Left lobe of liver (tissue), 2 donors: ENCODE results near the gene HIPK2. TPM values are rescaled to one million over a fixed set of nuclear protein-coding genes. Genes with fewer than 3 reads are reported as not detected.
A peak's percentile ranks its signal among the peaks of the same experiment; 100 is the strongest.

Source experiments
- ATAC-seq: fragments of 200-7000 bp; cut with Tn5 transposase; one replicate; pipeline ENCODE4 v1.9.1; 2020; ENCODE audit warnings: mild to moderate bottlenecking, moderate library complexity
- DNase-seq: peaks from one replicate; pipeline ENCODE4 v3.0.0-alpha.2; 2020; ENCODE audit warnings: low spot score
- total RNA-seq: library from RNA; stranded (reverse); gene quantifications from one replicate; pipeline ENCODE4 v1.2.1, GENCODE V29; 2021
- donor health status: DM: no; HTN: no; CAD: no; lungs with moderate emphysema.
- donor health status: DM: no; HTN: yes; CAD: no.

Gene HIPK2
- total RNA-seq, 1 donor from 2014 or later = 63.7 TPM

DNA sequence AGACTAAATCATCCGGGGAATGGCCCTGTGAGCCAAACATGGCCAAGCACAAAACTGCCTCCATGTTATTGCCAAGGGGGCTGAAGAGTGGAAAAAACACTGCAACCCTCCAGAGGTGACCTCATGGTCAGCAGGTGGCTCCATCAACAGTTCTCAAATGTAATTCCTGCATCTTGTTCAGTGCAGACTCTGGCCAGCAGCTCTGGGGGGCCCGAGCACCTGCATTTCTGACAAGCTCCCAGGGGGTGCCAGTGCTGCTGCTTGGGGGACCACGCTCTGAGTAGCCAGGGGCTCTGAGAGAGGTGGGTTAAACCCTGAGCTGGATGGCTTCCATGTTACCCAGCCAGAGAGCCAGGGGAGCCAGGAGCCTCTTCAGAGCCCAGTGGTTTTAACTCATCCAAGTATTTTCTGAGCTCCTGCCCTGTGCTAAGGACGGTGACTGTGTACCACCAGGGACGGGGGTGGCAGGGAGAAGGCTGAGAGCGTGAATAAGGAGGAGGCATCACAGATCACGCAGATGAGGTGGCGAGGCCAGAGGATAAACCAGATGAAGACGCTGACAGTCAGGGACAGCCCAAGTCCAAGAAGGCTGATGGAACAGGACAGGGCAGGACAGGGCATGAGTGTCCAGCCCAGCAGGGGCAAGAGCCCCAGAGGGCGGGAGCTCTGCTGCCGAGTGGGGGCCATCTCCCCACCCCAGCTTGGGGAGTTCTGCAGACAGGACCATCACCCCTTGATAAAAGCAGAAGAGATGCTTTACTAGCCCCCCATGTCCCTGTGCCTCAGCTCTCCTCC lies 201.4 kb downstream of the HIPK2 start:
- DNase-seq = peak; percentile 33
- no peak for ATAC-seq

GRCh38 chr7:139575338-139575680 lies 202.5 kb downstream of the HIPK2 start:
- peak; percentile 28 for DNase-seq
- ATAC-seq = no peak

GRCh38 chr7:139574618-139575337 lies 203.0 kb downstream of the HIPK2 start:
- ATAC-seq = no peak
- no peak for DNase-seq

GRCh38 chr7:139573871-139574270 lies 203.9 kb downstream of the HIPK2 start:
- DNase-seq (no peak), ATAC-seq (no peak)

GRCh38 chr7:139572704-139573385 lies 205.0 kb downstream of the HIPK2 start:
- DNase-seq (no peak), ATAC-seq (no peak)

- no peak for DNase-seq
- ATAC-seq = no peak
Observed at GRCh38 chr7:139572071-139572470, 205.7 kb downstream of the HIPK2 start.

- DNase-seq (no peak), ATAC-seq (no peak)
Observed at GRCh38 chr7:139571651-139572050, 206.1 kb downstream of the HIPK2 start.

DNA sequence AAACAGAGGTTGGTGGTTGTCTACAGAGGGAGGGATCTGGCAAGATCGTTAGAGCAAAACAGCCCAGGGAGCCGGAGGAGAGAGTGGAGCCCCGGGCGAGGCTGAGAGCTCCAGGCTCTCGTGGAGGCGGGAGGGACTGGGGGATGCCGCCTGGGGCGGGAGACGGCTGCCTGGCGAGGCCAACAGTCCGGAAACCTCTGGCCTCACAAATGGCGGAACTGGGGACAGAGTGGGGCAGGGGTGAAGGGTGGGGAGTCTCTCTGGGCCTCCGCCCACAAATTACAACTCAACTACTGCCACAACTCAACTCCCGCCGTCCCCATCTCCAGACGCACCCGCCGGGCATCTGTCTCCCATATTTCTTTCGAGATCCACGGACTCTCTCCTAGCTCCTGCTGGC lies 206.6 kb downstream of the HIPK2 start:
- peak; percentile 37 for DNase-seq
- ATAC-seq = no peak

DNA sequence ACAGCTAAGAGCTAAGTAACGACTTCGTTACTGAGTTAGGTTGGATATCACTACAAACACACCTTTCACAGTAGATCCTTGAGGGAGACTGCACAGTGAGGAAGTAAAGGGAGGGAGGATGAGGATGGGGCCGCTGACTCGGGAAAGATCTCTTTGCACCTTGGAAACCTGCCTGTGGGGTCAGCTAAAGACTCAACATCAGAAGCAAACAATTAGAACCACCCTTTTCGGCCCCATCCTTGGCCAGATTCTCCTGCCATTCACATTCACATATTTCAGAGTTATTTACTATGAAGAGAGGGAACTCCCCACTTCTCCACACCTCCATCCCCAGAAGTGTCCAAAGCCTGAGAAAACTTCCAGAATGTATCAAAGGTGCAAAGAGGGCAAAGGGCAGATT lies 207.2 kb downstream of the HIPK2 start:
- DNase-seq (no peak), ATAC-seq (no peak)

- no peak for ATAC-seq
Observed at GRCh38 chr7:139570119-139570518, 207.7 kb downstream of the HIPK2 start.

DNA sequence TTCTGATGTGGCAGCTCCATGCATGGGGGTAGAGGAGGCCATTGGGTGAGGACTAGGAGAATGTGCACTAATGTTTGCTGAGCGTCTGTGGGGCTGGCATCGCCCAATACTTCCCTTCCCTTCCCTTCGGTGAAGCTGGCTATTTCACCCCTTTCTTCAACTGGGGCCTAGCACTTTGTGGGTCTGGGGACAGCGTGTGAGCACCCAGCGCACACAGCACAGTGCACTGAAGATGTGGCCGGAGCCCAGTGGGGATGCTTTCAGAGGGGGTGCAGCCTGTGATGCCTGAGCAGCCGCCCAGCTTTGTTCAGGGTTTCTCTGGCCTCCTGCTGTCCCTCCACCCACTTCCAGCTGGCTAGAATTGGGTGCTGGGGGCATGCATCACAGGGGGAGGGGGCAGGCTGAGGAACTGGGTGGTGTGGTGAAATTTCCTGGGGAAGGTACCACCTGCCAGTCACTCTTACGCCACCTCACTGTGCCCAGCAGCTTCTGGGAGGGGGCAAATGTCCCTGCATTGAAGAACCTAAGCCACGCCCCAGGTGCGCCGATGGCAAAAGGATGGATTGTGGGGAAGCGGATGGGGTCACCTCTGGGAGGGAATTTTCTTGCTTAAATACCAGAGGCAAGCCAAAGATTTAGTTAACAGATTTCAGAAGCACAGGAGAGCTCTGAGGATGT lies 208.8 kb downstream of the HIPK2 start:
- peak; percentile 40 for DNase-seq
- no peak for ATAC-seq

More at GRCh38 chr7:139570119-139570518, 207.7 kb downstream of the HIPK2 start:
- peak; percentile 24 for DNase-seq

DNA sequence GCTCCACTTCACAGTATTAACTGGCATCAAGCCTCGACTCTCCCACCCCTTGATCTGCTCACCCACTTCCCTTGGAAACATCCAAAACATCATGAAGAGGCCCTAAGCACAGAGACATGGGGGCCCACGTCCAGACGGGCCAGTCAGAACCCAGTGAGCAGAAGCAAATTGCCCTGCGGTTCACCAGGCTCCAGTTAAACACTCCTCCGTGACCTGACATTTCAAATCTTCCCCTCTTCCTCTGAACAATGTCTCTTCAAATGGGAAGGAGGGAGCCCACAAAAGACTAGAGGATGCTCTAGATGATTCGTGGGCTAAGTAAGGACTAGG lies 209.5 kb downstream of the HIPK2 start:
- ATAC-seq = no peak
- no peak for DNase-seq

DNA sequence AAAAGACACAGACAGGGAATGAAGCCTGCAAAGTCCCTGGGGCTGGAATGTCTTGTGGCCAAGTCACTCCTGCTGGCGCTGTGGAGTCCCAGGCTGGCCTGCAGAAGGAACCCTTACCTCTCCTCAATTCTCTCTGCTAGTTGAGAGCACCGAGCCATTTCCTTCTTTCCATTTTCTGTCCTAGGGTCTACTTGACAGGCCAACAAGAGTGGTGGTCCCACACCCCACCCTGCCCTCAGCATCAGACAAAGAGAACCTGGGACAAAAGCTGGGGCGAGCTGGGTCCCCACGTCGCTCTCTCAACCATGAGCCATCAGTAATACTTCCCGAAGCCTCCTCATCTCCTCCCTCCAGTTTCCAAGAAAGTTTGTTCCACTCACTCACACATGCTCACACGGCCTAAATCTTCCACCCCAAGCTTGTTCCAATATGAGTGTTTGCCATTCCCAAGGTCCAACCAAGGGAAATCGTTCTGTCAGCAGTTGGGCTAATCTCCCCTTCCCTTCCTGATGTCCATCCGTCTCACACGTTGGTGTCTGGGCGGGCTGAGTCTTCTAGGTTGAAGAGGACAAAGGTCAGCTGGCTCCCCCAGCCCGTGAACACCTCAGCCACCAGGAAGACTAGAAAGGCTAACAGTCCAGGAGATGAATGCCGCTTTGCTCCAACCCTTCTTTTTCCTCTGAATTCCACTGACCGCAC lies 210.0 kb downstream of the HIPK2 start:
- no peak for ATAC-seq
- DNase-seq = peak; percentile 31

DNA sequence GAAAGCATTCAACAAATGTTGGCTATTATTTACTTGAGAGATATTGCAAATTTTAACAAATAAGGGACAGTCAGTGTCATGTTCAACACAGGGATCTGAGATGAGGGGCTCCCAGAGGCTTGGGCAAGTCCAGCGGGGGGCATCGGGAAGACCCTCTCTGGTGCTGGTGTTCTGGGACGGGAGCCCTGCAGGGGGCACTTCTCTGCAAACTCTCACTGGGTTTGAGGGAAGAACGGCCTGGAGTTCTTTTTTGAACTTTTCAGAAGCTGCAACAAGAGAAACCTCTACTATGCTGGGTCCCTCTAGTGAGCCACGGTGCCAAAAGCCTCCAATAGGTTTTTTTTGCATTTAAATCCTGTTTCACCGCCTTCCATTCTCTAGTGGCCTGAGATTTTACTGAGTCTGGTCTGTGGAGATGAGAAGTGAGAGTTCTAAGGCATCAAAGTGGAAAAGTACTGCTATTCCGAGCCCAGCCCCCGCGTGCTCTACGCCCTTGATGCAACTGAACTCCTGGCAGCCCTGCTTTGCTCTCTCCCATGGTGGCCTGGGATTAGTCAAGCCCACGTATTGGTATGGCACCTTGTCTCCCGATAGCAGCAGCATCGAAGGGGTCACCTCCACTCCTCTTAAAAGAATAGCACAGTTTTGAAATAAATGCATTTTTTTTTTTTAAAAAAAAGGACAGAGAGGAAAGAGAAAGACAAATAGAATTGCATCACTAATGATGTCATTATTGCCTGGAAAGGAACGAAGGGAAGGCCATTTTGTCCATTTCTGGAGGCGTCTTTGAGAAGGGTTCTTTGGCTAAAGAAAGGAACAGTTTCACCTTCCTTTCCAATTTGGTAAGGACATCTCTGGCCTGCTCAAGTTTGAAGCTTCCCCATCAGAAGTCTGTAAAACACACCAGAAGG lies 210.8 kb downstream of the HIPK2 start:
- DNase-seq (peak; percentile 38), ATAC-seq (no peak)

GRCh38 chr7:139566075-139566474 lies 211.7 kb downstream of the HIPK2 start:
- ATAC-seq = no peak
- DNase-seq = peak; percentile 22

DNA sequence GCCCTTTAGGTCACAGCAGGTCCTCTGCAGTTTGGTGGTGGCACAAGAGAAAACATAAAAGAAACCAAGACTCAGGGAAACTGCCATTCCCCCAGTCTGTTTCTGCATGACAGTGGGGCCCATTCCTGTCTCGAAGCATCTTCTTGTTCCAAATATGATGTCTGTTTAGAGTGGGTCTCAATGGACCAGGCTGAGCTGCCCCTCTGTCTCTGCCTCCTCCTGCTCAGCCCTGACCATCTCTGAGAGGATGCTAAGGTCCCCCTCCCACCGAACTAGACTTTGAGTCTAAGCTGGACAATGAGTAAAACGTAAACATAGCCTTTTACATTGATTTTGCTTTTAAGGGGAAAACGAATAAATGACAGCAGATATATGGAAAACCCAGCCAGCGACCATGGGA lies 213.9 kb downstream of the HIPK2 start:
- DNase-seq (peak; percentile 11), ATAC-seq (no peak)

DNA sequence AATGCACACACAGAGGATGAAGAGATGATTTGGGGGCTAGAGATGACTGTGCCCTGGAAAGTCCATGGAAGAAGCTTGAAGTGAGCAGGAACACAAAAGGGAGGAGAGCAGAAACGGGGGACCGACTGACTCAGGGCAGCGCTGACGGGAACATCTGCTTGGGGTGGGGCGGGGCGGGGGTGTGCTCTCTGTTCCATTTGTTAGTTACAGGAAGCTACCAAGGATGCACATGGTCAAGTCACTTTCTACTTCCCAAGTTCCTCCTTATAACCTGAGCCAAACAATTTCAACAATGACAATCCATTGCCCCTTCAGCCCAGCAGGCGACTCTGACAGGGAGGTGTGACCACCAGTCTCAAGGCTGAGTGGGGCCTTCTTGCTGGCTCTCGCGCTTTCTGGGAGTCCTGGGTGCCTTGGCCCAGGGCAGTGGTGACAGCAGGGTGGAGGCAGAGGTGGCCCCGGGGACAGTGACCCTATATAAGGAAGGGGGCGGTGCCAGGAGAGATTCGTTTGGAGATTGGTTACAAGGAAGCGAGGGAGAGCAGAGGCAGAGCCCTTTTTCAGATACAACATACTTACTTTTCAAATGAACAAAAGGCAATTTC lies 214.7 kb downstream of the HIPK2 start:
- ATAC-seq (no peak), DNase-seq (peak; percentile 15)

DNA sequence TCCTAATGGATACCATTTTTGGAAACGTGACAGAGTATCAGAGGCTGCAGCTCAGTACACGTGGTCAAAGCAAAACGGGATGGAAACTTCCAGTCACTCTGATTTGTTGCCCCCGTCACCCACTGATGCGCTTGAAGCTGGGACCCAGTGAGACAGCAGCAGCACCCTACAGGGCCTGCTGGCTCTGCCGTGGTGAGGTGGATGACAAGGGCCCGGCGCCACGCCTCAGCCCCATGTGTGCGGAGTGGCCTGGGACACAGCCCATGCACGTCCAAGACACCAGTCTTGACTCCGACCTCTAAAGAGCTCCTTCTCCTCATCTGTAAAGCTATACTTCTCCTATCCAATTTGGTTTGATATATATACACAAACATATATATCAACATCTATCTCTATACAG lies 215.3 kb downstream of the HIPK2 start:
- DNase-seq = no peak
- no peak for ATAC-seq

GRCh38 chr7:139560678-139561077 lies 217.1 kb downstream of the HIPK2 start:
- peak; percentile 31 for ATAC-seq
- no peak for DNase-seq
